GM12875 (cell line): Measurements from ENCODE around the gene NINL.
A peak's percentile ranks its signal among the peaks of the same experiment; 100 is the strongest.
"Not testable (repeated sequence)": the region's sequence is repeated elsewhere in the genome, so short reads cannot be mapped to it uniquely, and the experiment has no call there.

ENCODE experiments used
- H3K4me3 ChIP-seq: one replicate; pipeline ENCODE4 v1.5.1; 2011; ENCODE audit warnings: low read depth, low read length, control low read depth
- TF ChIP-seq, protein P1 (sequence below): IDR thresholded peaks from 2 replicates; pipeline ENCODE4 v1.5.1; 2011; ENCODE audit warnings: low read depth, mild to moderate bottlenecking, control low read depth, inconsistent platforms, low read length, moderate library complexity, borderline replicate concordance; ENCODE audit not compliant: insufficient read depth

The NINL gene

DNA sequence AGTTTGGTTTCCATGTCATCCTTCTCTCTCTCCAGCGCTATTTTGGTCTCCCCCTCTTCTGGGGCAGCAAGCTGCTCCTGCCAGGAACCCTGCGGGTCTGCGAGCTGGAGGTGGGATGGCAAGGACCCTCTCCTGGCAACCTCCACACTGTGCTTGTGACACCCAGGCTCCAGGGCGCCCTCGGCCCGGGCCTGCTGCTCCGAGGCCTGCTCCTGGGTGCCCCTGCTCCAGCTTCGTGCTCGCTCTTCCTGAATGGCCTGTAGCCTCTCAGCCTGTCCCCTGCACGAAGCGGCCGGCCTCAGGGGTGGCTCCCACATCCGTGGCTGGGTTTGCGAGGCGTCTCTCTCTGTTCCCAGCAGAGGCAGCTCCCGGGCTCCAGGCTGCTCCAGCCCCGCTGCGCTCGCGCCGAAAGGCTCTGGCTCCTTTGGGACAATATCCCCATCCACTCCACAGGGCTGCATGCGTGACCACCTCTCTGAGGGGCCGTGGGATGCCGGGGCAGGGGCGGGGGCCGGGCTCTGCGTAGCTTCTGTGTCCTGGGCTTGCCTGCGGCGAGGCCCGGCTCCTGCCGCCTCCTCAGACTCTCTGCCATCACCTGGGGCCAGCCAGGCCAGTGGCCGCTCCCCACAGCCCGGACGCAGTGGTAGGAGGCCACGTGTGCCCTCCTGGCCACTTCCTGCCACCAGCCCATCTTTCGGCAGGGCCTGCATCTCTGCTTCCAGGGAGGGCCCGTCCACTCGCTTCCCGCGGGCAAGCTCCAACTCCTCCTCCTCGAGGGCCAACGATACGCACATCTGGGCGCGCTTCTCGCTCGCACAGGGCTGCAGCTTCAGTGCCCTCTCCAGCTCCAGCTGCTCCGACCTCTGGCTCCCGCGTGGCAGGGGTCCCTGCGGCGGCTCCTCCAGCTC lies 109.0 kb downstream of the NINL start:
- TF ChIP-seq, protein P1, sequence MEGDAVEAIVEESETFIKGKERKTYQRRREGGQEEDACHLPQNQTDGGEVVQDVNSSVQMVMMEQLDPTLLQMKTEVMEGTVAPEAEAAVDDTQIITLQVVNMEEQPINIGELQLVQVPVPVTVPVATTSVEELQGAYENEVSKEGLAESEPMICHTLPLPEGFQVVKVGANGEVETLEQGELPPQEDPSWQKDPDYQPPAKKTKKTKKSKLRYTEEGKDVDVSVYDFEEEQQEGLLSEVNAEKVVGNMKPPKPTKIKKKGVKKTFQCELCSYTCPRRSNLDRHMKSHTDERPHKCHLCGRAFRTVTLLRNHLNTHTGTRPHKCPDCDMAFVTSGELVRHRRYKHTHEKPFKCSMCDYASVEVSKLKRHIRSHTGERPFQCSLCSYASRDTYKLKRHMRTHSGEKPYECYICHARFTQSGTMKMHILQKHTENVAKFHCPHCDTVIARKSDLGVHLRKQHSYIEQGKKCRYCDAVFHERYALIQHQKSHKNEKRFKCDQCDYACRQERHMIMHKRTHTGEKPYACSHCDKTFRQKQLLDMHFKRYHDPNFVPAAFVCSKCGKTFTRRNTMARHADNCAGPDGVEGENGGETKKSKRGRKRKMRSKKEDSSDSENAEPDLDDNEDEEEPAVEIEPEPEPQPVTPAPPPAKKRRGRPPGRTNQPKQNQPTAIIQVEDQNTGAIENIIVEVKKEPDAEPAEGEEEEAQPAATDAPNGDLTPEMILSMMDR, result no peak
- no peak overlapping the region for H3K4me3 ChIP-seq

- H3K4me3 ChIP-seq, result not testable (repeated sequence)
These were observed 112.0 kb downstream of the NINL start for GRCh38 chr20:25473297-25473696.

GRCh38 chr20:25471020-25471419 lies 114.3 kb downstream of the NINL start:
- H3K4me3 ChIP-seq, result no peak overlapping the region
- TF ChIP-seq, protein P1, result no peak

DNA sequence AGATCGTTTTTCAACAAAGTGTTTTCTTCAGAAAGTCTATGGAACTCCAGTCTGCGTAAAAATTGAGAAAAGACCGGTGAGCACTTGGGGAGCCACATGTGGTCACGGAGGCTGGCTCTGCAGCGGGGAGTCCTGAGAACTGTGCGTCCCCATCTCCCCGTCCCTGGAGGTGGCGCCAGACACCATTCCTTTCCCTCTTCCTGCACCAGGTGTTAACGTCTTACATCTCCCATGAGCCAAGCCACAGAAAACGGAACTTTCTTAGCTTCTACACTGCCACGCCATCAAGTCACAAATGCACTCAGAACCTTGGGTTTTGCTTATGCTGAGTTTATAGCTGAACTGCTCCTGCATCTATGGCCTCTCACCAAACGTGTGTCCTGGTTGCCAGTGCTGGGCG lies 115.3 kb downstream of the NINL start:
- TF ChIP-seq, protein P1, result peak; percentile 77
- no peak overlapping the region for H3K4me3 ChIP-seq

DNA sequence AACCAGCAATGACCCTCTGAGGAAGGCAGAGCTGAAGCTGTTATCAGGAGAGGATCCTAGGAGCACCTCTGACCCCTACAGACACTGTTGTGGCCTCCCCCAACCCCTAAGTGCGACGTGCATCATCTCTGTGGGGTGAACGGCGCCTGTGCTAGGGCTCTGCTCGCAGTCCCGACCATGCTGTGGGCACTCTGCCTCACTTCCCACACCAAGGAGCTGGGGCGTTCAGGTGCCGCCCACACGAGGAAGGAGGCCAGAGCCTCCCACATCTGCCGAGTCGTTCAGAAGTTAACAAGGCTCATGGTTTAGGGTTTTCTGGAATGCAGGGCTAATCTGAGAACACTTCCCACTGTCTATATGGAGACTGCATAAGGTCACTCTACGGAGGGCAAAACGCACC lies 115.8 kb downstream of the NINL start:
- TF ChIP-seq, protein P1, result no peak
- H3K4me3 ChIP-seq, result no peak overlapping the region

- no peak overlapping the region for H3K4me3 ChIP-seq
- TF ChIP-seq, protein P1, result no peak
These were observed 116.9 kb downstream of the NINL start for GRCh38 chr20:25468126-25469075.

DNA sequence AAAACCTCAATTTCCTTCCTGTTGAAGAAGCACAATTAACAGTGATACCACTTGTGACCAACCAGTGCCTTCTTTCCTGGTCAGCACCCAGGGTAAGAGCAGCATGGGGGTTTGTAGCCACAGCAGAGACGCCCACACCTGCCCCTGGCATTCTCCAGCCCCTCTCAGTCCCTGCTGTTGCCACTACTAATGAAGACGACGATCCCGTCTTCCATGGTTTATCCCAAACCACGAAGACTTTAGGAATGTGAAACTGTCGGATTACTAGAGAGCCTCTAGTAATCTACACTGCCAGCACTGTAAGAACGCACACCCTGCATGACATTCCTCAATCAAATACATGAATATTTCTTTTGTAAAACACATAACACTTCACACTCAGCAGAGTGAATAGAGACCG lies 117.9 kb downstream of the NINL start:
- H3K4me3 ChIP-seq, result no peak overlapping the region
- TF ChIP-seq, protein P1, result no peak
